SH-SY5Y (cell line): ENCODE data around the gene TDRD9.

ENCODE experiments used
- GATA2 ChIP-seq: IDR thresholded peaks from 2 replicates; pipeline ENCODE4 v1.6.1; 2011; ENCODE audit warnings: mild to moderate bottlenecking, low read depth, low read length
- GATA3 ChIP-seq: IDR thresholded peaks from 2 replicates; pipeline ENCODE4 v1.6.1; 2011; ENCODE audit warnings: low read depth, mild to moderate bottlenecking, low read length, moderate library complexity

TDRD9 gene

GRCh38 chr14:104094709-104095425 is 166.6 kb downstream of the TDRD9 start:
- TF ChIP-seq GATA2 (no peak), GATA3 (no peak)

GRCh38 chr14:104095426-104096310 is 167.4 kb downstream of the TDRD9 start:
- TF ChIP-seq GATA2 (no peak), GATA3 (no peak)

- TF ChIP-seq GATA2: no peak
- no peak for TF ChIP-seq GATA3
Observed at GRCh38 chr14:104096318-104096717, 168.1 kb downstream of the TDRD9 start.

- TF ChIP-seq GATA3: no peak
- no peak for TF ChIP-seq GATA2
Observed at GRCh38 chr14:104096751-104097700, 168.8 kb downstream of the TDRD9 start.

GRCh38 chr14:104098272-104099095 is 170.2 kb downstream of the TDRD9 start:
- TF ChIP-seq GATA2 (no peak), GATA3 (no peak)

- no peak for TF ChIP-seq GATA3
- no peak for TF ChIP-seq GATA2
Observed at GRCh38 chr14:104099096-104100041, 171.1 kb downstream of the TDRD9 start.

GRCh38 chr14:104100171-104101085 is 172.2 kb downstream of the TDRD9 start:
- no peak for TF ChIP-seq GATA2
- no peak for TF ChIP-seq GATA3

GRCh38 chr14:104101086-104101621 is 172.9 kb downstream of the TDRD9 start:
- no peak for TF ChIP-seq GATA2
- TF ChIP-seq GATA3: no peak

- no peak for TF ChIP-seq GATA2
- TF ChIP-seq GATA3: no peak
Observed at GRCh38 chr14:104101651-104102281, 173.5 kb downstream of the TDRD9 start.
